Activated CD8-positive, alpha-beta memory T cell treated with anti-CD3 and anti-CD28 coated beads for 36 hours (primary cell): ENCODE results near the gene PPP1R27. TPM values are rescaled to one million over a fixed set of nuclear protein-coding genes. Genes with fewer than 3 reads are reported as not detected.

ENCODE experiments used
- CTCF ChIA-PET: fragments of 350-600 bp; sonication (Branson Sonifier 250); formaldehyde crosslinking; loops from one replicate; lab custom pipeline; 2021; ENCODE audit warnings: antibody characterized with exemption; lab: Charles Lee
- POLR2A ChIA-PET: fragments of 350-600 bp; sonication (Branson Sonifier 250); formaldehyde crosslinking; loops from one replicate; lab custom pipeline; 2021; ENCODE audit warnings: antibody characterized with exemption; lab: Charles Lee
- total RNA-seq, 2 experiments: library from RNA; stranded (reverse); gene quantifications; one replicate each; pipeline ENCODE4 v1.2.3, GENCODE V29; 2021

Gene PPP1R27
- total RNA-seq, 2 experiments from 2014 or later = not detected

DNA sequence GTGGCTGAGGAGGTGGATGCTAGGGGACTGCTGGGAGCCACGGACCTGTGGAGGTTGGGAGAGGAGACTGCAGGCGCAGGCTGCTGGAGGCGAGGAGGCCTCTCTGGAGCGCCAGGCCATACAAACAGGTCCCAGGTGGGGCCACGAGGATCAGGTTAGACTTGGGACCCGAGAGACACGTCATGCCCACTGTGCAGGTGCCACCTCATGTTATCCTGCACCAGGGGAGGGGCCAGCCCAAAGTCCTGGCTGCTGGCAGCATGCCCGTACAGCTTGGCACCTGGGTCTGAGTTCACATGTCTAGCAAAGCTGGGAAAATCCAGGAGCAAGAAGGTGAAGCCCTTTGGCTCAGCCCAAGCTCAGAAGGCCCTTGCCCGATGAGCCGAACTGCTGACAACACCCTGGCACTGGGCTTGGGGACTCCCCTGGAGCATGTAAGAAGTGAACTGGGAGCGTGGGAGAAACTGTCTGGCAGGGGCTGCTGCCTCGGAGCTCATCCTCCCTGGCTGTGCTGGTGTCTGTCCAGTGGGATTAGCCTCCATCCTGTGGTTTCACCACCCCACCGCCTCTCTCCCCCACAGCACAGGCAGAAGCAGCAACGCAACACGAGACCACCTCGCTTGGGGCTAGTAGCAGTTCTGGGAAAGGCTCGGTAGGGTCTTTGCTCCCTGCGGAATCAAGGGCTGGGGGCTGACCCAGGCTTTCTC lies 31.0 kb upstream of the PPP1R27 start:
- POLR2A ChIA-PET = interaction anchor here (0.6 to 1.0 kb wide), 2 partner anchors 11 to 335 kb away, joined by 3 read pairs; no protein-coding TSS in a partner anchor
- CTCF ChIA-PET = no interaction called here

DNA sequence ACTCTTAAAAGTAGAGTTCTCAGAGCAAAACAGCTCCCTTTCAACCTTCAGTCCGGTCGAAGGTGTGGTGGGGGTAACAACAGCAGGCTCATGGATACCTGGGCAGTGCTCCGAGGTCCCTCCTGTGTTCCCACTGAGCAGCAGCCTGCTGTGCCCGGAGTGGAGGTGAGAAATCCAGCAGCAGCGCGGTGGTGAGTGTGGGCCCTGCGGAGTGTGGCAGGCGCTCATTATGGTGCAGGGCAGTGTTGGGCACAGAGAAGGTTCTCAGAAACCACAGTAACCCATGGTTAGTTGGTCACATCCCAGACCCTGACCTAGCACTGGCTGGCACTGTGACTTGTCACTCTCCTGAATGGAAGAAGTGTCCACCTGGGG lies 30.5 kb upstream of the PPP1R27 start:
- CTCF ChIA-PET = no interaction called here
- POLR2A ChIA-PET = interaction anchor here (0.6 kb wide), 1 partner anchor 10 kb away, joined by 3 read pairs; no protein-coding TSS in a partner anchor

DNA sequence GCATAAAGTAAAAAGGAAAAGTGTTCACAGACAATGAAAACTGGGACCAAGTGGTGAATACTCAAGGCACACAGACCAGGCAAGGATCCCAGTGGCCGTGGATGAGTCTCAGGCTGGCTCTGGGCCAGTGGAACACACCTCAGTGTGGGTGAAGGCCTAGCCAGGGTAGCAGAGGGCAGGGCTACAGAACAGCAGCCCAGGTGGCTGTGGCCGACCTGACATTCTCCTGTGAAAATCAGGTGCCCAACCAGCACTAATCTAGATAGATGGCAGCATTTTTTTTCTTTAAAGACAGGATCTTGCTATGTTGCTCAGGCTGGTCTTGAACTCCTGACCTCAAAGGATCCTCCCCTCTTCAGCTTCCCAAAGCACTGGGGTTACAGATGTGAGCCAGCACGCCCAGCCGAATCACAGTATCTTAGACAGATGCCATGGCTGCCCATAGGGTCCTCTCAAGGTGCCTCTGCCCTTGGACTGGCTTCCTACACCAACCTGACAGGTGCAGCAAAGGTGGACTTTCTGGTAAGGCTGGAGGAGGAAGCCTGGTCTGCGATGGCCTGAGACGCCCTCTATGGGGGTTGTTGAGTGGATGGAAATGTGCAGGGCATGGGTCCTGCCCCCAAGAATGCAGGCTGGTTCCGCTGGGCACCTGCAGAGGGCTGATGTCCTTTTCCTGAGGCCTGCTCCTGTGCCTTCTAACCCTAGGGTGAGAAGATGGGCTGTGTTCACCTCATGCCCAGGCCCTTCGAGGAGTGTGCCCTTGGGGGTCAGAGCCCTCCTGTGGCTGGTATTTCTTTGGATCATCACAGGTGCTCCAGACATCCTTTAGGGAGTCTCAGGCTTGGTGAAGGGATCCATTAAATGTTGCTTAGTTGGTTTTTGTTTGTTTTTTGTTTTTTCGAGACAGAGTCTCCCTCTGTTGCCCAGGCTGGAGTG lies 29.3 kb upstream of the PPP1R27 start:
- CTCF ChIA-PET = no interaction called here
- POLR2A ChIA-PET = no interaction called here

DNA sequence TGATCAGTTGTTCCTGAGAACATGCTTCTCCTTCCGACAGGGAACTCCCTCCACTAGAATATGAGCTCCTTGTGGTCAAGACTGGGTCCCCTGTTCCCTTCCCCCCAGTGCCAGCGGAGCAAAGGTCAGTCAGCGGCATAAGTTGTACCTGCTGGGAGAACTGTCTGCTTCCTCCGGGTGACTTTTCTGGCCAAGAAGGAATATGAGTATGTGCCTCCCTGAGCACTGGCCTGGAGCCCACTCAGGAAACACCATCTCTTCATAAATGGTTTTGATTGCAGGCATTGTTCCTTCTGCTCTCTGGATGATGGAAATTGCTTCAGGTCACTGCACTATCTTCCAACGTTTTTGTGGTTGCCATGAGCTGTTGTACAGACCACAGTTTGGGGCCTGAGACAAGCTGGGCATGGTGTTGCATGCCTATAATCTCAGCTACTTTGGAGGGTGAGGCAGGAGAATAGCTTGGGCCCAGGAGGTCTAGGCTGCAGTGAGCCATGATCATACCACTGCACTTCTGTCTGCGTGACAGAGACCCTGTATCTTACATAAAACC lies 28.3 kb upstream of the PPP1R27 start:
- ChIA-PET POLR2A (no interaction called here), CTCF (no interaction called here)

DNA sequence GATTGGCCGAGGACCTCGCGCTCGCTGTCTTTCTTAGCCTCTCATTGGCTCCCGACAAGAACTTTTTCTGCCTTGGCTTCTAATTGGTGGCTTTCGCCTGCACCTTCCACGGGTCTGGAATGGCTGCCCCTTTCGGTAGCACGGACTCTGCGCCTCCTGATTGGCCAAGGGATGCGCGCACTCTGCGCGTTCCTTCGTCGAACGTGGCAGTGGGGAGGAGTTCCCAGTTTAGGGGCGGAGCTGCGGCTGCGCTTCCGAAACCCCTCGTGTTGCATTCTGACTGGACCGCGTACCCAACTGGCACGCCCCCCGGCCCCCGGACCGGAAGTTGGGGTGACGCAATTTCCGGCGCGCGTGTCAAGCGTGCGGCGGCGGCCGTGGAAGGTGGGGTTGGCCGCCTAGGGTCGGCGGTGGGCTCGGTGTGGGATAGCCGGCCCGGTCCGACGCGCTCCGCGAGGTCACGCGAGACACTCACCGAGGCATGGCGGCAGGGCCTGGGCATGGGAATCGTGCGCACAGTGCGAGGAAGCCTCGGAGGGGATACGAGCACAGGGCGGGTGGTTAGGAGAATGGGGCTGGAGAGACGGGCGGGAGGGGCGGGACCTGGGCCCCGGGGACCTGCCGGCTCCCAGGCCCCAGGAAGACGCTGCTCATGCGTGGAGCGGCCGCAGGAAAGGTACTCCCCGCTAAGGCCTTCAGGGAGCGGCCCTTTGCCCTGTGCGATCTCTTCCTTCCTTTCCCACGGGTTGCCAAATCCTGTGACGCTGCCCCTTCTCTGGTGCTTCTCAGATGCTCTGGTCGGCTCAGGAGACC lies 26.1 kb upstream of the PPP1R27 start:
- CTCF ChIA-PET = interaction anchor here (1.0 to 1.3 kb wide), 3 partner anchors 10 to 28 kb away, joined by 3 to 4 read pairs (median 3); partner anchors contain the start of genes ARHGDIA and MCRIP1

DNA sequence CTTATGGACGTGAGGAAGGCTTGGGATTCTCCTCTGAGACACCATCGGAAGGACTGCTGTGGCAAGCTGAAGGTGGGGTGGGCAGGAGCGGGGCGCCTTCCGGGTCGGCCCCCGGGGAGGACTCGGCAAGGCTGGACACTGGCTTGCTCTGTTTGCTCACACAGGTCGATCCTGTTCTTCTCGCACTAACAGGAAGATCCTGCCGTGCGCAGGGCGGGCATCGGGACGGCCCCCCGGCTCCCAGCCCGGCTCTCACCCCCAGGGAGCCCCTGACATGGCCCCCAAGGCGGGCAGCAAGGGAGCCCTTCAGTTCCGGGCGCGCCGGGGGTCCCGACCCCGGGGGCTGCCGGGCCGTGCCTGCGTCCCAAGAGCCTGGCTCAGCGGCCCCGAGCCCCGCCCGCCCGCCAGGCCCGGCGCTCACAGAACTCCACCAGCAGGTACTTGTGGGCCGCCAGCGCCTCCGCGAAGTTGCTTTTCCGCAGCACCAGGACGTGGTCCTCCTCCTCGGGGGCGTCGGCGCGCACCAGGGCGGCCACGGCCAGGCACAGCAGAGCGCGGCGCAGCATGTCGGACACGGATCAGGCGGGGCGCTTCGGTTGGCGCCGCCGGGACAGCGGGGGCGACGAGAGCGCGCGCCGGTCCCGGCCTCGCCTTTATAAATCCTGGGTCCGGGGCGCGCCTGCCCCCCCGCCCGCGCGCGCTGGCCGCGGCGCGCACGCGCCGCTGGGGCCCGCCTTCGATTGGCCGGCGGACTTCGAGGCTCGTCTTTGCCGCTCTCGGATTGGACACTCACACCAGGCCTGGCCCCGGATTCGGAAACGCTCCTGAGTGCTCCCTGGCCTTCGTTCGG lies 25.3 kb upstream of the PPP1R27 start, which contains the start of gene P4HB:
Gene P4HB (minus strand): TSS at position 630 of the 850 bp plus-strand sequence. CDS start 64 bp downstream, at position 566.
- CTCF ChIA-PET = interaction anchor here (0.6 to 1.3 kb wide), 5 partner anchors 13 to 119 kb away, joined by 3 to 4 read pairs (median 3); partner anchors contain the start of gene MCRIP1
- POLR2A ChIA-PET = interaction anchor here (0.6 to 3.5 kb wide), 9 partner anchors 10 to 382 kb away, joined by 3 to 28 read pairs (median 4); partner anchors contain the start of genes ALYREF, ANAPC11, ARHGDIA and MCRIP1

More for the DNA sequence above, 26.1 kb upstream of the PPP1R27 start:
- POLR2A ChIA-PET = interaction anchor here (0.6 to 3.5 kb wide), 6 partner anchors 9 to 354 kb away, joined by 3 to 28 read pairs (median 5); partner anchors contain the start of genes ALYREF, ANAPC11, ARHGDIA and MCRIP1

DNA sequence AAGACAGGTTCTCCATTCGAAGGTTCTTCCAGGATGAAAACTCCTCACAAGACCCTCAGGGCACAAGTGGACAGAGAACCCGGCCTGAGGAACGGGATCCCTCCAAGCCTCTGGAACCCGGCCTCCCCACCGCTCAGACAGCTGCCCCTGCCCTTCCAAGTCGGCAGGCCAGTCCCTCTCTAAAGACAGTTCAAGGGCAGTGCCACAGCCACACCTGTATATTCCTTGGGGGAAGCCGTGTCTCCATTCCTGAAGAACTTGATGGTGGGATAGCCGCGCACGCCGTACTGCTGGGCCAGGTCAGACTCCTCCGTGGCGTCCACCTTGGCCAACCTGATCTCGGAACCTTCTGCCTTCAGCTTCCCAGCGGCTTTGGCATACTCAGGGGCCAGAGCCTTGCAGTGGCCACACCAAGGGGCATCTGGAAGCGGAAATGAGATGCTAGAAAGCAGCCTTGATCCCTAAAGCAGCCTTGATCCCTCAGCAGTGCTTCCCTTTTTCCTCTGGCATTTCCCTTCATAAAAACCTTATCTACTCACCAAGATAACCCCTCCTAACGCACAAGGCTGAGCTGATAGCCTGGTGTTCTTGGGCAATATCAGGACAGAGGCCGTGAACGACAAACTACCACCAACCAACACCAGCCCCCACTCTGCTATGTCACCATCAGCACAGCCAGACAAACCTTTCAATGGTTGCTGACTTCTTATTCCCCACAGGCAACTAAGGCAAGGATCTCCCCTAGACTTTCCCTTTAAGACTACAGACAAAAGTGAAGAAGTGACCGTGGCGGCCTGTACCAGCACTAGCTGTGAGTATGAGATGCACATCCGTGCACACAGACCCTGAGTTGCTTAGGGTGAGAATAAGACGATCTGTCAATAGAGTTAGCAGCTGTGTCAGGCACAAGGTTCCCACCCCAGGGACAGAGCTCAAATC lies 24.4 kb upstream of the PPP1R27 start:
- POLR2A ChIA-PET = interaction anchor here (0.6 to 3.5 kb wide), 5 partner anchors 11 to 383 kb away, joined by 3 to 28 read pairs (median 5); partner anchors contain the start of genes ARHGDIA and MCRIP1
- CTCF ChIA-PET = interaction anchor here (0.6 to 1.6 kb wide), 7 partner anchors 12 to 152 kb away, joined by 3 to 4 read pairs (median 3); no protein-coding TSS in a partner anchor

DNA sequence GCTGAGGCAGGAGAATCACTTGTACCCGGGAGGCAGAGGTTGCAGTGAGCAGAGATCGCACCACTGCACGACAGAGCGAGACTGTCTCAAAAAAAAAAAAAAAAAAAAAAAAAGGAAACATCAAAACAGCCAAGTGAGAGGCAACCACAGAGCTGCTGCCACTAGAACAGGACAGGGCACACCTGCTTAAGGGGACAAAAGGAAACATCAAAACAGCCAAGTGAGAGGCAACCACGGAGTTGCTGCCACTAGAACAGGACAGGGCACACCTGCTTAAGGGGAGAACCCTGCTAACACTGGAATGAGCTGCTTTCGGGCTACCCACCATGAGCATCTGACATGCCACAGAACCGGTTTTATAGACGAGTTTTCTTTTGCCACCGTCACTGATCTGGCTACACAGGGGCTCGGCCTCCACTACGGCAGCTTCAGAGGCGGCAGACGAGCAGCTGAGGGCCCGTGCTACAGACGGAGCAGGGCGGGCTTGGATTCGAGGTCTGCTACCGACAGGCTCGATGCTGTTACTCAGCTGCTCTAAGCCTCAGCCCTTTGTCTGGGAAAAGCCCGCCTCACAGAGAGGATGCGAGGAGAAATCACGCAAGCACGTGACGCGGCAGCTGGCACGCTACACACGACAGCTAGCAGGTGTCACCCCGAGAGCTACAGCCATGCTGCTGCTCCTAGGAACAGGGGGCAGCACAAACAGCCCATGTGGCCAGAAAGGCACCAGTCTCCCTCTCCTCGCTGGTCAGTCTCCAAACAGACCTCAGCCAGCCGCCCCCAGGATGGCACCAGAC lies 23.5 kb upstream of the PPP1R27 start:
- POLR2A ChIA-PET = interaction anchor here (0.6 to 2.3 kb wide), 2 partner anchors 25 to 56 kb away, joined by 3 to 9 read pairs; partner anchors contain the start of gene MCRIP1
- CTCF ChIA-PET = interaction anchor here (0.8 to 1.6 kb wide), 3 partner anchors 30 to 151 kb away, joined by 3 to 4 read pairs (median 3); no protein-coding TSS in a partner anchor

DNA sequence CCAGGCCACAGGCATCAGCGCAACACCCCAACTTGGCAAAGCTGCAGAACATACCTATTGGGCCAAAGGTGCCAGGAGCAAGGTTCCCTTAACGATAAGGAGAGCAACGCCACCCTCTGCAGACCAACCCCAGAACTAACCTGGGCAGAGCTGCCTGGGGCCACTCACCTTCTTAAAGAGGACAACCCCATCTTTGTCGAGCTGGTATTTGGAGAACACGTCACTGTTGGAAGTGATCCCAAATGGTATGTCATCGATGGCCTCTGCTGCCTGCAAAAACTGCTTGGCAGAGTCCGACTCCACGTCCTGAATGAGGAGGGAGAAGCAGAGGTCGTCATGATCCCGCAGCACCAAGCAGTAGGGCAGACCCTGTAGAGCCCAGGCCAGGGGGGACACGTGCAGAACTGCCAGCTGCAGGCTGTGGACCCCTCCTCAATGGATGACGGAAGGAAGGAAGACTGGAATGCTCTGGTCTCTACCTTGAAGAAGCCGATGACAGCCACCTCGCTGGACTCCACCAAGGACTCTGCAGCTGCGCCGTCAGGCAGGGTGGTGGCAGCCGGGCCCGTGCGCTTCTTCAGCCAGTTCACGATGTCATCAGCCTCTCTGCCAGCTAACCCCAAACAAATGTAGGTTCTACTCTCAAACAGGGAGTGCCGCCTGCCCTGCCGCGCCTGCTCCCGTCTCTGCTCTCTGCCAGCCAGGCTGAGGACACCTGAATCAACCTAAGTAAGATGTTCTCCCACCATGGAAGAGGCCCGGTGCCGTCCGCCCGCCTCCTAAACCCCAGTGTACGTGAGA lies 20.3 kb upstream of the PPP1R27 start:
- POLR2A ChIA-PET = interaction anchor here (0.6 to 0.7 kb wide), 3 partner anchors 11 to 51 kb away, joined by 3 read pairs; partner anchors contain the start of genes GCGR and MCRIP1
- CTCF ChIA-PET = interaction anchor here (1.1 kb wide), 1 partner anchor 21 kb away, joined by 3 read pairs; the partner anchor contains the start of gene MCRIP1

DNA sequence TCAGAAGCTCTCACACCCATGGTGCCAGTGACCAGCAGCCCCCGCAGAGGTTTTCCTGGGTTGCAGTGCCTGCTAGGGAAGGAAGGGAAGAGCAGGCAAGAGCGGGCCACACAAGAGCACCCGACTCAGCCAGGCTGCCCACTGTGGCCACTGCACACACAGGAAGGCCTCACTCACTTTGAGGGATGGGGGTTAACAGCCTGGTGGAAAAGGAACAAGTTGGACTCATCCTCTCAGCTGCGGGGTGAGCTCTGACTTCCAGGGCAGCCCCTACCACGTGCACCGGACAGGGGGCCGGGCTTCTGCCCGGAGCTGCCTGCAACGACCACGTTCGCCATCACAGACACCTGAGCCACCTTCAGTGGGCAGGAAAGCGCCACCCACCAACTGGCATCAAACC lies 17.4 kb upstream of the PPP1R27 start:
- ChIA-PET CTCF (interaction anchor here (1.3 kb wide), 1 partner anchor 19 kb away, joined by 3 read pairs; the partner anchor contains the start of gene MCRIP1), POLR2A (no interaction called here)

DNA sequence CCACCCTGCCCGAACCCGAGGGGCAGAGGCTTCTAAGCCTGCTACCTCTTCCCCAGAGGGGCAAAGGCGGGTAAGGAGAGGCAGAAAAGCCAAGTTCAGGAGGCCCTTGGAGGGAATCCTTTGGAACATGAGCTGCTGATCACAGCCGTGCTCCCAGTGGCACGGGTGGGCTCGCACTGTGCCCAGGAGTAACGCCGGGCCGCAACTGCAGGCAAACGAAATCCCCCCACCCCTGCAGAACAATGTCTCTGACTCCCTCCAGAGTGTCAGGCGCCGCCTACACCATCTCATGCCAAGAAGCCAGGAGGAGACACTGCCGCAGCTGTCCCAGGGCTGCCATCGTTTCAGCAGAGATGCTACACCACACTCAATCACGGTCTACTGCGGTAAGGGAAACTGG lies 16.6 kb upstream of the PPP1R27 start:
- ChIA-PET POLR2A (no interaction called here), CTCF (interaction anchor here (0.7 to 1.3 kb wide), 2 partner anchors 18 to 55 kb away, joined by 3 read pairs; partner anchors contain the start of gene MCRIP1)

DNA sequence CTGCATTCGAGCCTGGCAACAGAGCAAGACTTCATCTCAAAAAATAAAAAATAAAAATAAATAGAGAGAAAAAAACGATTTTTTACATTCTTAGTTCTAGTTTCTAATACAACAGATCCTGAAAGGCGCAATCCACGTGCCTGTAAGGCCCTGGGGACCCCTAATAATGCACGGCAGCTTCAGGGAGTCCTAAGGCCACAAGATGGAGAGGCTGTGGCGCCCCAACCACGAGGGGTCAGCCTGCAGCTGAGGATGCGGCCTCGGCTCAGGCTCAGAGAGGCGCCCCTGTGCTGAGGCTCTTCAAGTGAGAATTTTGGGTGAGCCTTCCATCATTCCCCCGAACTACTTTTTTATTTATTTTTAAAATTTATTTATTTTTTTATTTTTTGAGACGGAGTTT lies 14.6 kb upstream of the PPP1R27 start:
- CTCF ChIA-PET = no interaction called here
- POLR2A ChIA-PET = no interaction called here

DNA sequence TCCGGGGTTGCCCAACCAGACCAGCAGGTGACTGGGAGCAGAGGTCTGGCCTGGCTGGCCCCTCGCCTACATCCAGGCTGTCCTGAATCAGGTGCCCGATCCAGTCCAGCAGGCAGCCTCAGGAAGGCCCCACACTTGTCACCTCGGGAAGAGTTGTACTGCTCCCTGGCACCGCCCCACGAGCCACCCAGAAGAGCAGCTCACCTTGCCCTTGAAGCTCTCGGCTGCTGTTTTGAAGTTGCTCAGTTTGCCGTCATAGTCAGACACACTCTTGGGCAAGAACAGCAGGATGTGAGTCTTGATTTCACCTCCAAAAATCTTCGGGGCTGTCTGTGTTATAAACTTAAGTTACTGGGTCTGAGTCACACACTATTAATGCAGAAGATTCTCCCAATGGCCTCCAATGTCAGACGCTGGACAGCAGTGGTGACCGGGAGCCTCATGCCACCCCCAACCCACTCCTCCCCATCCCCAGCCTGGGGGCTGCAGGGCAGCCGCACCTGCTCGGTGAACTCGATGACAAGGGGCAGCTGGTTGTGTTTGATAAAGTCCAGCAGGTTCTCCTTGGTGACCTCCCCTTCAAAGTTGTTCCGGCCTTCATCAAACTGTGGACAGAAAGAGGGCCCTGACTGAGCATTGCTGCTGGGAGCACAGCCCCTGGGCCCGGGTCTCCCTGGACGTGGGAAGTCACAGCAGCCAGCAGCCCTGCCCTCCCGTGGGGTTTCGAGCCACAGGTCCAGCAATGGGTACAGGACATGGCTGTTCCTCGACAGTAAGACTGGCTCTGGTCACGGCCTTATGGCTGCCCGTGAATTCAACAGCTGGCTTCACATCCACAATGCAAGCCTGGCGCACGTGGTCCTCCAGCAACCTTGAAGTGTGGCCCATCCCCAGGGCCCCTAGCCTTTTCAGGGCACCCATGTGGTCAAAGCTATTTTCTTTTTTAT lies 12.2 kb upstream of the PPP1R27 start:
- ChIA-PET POLR2A (interaction anchor here (0.5 to 0.6 kb wide), 2 partner anchors 10 to 16 kb away, joined by 3 to 4 read pairs; no protein-coding TSS in a partner anchor), CTCF (interaction anchor here (1.0 kb wide), 1 partner anchor 13 kb away, joined by 3 read pairs; no protein-coding TSS in a partner anchor)
